HUES6 (cell line): ENCODE measurements around the gene DLK1.

Experiments used
- H3K27ac ChIP-seq: 2 replicates; pipeline ENCODE4 v1.7.0; 2013; ENCODE audit warnings: low read depth, mild to moderate bottlenecking, low read length, inconsistent platforms
- H3K27me3 ChIP-seq: 2 replicates; pipeline ENCODE4 v1.6.1; 2013; ENCODE audit warnings: low read length; ENCODE audit not compliant: control insufficient read depth, insufficient read depth
- H3K36me3 ChIP-seq: 2 replicates; pipeline ENCODE4 v1.6.1; 2013; ENCODE audit warnings: low read length; ENCODE audit not compliant: control insufficient read depth, insufficient read depth
- H3K4me1 ChIP-seq: 2 replicates; pipeline ENCODE4 v1.6.1; 2013; ENCODE audit warnings: low read length; ENCODE audit not compliant: control insufficient read depth, insufficient read depth
- H3K4me3 ChIP-seq: 2 replicates; pipeline ENCODE4 v1.5.1; 2013; ENCODE audit warnings: low read depth, low read length
- H3K9ac ChIP-seq: one replicate; pipeline ENCODE4 v1.6.1; 2013; ENCODE audit warnings: mild to moderate bottlenecking, low read length
- H3K9me3 ChIP-seq: 2 replicates; pipeline ENCODE4 v1.6.1; 2013; ENCODE audit warnings: low read depth, low read length; ENCODE audit not compliant: control insufficient read depth, insufficient read depth

DLK1 gene

DNA sequence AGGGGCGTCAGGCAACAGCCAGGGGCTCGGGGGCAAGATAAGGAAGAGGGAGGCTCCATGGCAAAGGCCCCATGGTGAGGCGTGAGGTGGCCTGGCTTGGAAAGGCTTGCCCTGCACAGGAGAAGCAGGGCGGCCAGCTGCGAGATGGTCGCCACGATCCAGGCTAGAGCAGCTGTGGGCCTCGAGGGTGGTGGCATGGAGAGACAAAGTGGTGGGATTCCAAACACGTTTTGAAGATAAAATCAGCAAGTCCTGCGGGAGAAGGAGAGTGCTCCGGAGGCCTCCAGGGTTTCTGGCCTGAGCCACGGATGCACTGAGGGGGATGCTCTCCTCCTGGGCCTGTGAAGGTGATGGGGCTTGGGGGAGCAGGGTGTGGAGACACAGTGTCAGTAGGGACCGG, 20.5 kb upstream of the DLK1 start:
- Histone ChIP-seq H3K27me3 (no peaks in the 10 kb centered on the region), H3K9me3 (no peaks in the 10 kb centered on the region), H3K36me3 (no peaks in the 10 kb centered on the region), H3K4me3 (no peak overlapping the region), H3K4me1 (peaks cover 23% of the 10 kb centered on the region), H3K27ac (no peak overlapping the region), H3K9ac (no peak overlapping the region)

- no peaks in the 10 kb centered on the region for H3K9me3 ChIP-seq
- H3K4me3 ChIP-seq = no peak overlapping the region
- no peak overlapping the region for H3K27ac ChIP-seq
- no peaks in the 10 kb centered on the region for H3K27me3 ChIP-seq
- no peaks in the 10 kb centered on the region for H3K36me3 ChIP-seq
- peaks cover 28% of the 10 kb centered on the region for H3K4me1 ChIP-seq
- no peak overlapping the region for H3K9ac ChIP-seq
These were observed 19.8 kb upstream of the DLK1 start for GRCh38 chr14:100706860-100707259.

- Histone ChIP-seq H3K4me1 (peaks cover 40% of the 10 kb centered on the region), H3K4me3 (peak overlapping the region; percentile 35), H3K27me3 (no peaks in the 10 kb centered on the region), H3K36me3 (no peaks in the 10 kb centered on the region), H3K27ac (no peak overlapping the region), H3K9me3 (no peaks in the 10 kb centered on the region), H3K9ac (no peak overlapping the region)
These were observed 18.0 kb upstream of the DLK1 start for GRCh38 chr14:100708425-100709288.

DNA sequence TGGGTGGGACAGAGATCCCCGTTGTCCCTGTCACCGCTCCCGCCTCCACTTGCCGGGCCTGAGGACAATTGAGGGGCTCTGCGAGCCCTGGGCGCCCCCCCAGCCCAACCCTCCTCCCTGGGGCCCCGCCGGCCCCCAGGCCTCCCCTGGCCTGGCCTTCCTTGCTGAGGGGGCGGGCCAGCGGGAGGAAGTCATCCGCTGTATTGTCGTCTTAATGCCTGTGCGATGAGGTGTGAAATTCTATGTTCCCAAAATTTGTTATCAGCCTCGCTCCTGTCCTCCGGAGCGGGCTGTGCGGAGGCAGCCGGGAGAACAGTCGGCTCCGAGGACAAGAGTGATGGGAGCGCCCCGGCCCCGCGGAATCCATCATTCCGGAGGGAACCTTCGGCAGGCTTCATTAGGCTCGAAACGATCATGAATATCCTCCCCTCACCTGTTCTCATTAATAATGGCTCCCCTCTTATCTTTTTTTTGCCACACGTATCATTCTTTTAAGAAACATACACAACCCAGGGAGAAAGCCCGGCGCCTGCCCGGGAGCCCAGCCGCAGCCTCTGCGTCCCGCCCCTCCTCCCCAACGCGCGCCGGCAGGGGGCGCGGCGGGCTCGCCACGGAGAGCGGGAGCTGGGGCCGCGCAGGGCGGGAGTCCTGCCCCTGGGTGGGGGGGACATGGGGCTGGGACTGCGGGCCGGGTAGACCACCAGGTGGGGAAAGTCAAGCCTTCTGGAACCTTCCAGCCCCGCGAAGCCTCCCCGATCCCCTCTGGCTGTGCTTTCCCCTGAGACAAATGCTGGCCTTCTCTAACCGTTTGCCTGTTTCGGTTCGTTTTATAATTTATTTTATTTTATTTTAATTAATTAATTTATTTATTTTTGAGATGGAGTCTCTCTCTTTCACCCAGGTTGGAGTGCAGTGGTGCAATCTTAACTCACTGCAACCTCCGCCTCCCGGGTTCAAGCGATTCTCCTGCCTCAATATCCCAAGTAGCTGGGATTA, 17.1 kb upstream of the DLK1 start:
- Histone ChIP-seq H3K4me3 (peak overlapping the region; percentile 35), H3K9ac (no peak overlapping the region)

DNA sequence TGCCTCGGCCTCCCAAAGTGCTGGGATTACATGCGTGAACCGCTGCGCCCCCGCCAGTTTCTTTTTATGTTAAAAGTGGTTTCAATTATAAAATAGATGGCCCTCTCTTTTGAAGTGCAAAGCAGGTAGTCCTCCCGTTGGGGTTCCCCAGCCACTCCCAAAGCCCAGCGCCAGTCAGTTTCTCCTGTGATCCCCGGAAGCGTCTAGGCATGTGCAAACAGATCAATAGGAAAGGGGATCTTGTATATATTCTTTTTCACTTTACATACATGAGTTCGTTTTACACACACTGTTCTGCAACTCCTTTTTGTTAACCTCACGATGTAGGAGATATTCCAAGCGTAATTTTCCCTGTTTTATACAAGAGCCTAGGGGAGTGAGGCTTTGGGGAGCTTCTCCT, 16.3 kb upstream of the DLK1 start:
- H3K9me3 ChIP-seq = no peaks in the 10 kb centered on the region
- H3K27ac ChIP-seq = no peak overlapping the region
- H3K4me3 ChIP-seq = no peak overlapping the region
- no peaks in the 10 kb centered on the region for H3K36me3 ChIP-seq
- H3K9ac ChIP-seq = no peak overlapping the region
- H3K4me1 ChIP-seq = peaks cover 41% of the 10 kb centered on the region
- H3K27me3 ChIP-seq = no peaks in the 10 kb centered on the region

More for the DNA sequence above, 17.1 kb upstream of the DLK1 start:
- Histone ChIP-seq H3K27ac (no peak overlapping the region), H3K27me3 (no peaks in the 10 kb centered on the region), H3K4me1 (peaks cover 41% of the 10 kb centered on the region), H3K36me3 (no peaks in the 10 kb centered on the region), H3K9me3 (no peaks in the 10 kb centered on the region)

DNA sequence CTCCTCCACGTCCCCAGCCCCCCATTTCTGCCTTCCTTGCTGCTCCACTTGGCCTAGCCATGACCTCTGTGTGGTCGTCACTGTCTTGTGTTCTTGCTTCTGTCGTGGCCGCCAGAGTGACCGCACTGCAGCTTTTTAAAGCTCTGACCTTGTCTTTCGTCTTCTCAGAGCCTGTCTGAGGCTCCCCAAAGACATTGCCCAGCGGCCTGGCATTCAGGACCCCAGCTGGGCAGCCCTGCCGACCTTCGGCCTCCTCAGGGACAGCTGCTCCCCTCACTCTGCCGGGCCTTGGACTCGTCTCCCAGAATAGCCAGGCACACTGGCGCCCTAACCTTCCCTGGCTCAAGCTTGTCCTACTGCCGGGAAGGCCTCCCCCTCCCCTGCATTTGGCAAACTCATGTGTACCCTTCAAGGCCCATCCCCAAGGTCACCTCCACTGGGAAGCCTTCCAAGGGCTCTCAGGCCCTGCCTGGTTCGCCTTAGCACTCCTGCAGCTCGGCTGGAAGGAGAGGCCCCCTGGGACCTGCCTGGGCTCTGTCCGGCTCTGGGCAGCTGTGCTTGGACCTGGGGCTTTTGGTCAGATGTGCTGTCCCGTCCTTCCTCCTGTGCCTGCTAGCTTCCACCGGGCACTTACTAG, 15.7 kb upstream of the DLK1 start:
- H3K9ac ChIP-seq = no peak overlapping the region
- no peak overlapping the region for H3K4me3 ChIP-seq
- peaks cover 41% of the 10 kb centered on the region for H3K4me1 ChIP-seq
- H3K36me3 ChIP-seq = no peaks in the 10 kb centered on the region
- H3K9me3 ChIP-seq = no peaks in the 10 kb centered on the region
- no peaks in the 10 kb centered on the region for H3K27me3 ChIP-seq
- H3K27ac ChIP-seq = no peak overlapping the region

DNA sequence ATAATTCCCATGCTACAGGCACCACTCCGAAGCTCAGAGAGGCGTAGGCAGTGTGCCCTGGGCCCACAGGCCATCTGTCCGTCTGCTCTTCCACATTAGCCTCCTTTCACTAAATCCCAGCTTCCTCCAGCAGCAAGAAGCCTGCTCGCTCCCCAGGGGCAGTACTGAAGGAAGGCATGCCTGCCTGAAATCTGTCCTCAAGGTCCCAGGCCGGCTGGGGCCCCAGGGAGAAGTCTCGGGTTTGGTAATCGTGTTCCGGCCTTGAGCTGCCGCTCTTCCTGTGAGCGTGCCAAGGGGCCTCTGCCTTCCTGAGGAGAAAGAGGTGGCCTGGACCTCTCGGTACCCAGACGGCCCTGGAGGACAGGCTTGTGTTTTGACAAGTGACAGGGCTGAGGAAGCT, 15.2 kb upstream of the DLK1 start:
- Histone ChIP-seq H3K27ac (no peak overlapping the region), H3K27me3 (no peaks in the 10 kb centered on the region), H3K4me1 (peaks cover 41% of the 10 kb centered on the region), H3K9me3 (0 out of 2 replicates have a peak, but pooled peaks cover 4% of the 10 kb centered on the region), H3K9ac (no peak overlapping the region), H3K4me3 (no peak overlapping the region), H3K36me3 (no peaks in the 10 kb centered on the region)

GRCh38 chr14:100712490-100712889, 14.2 kb upstream of the DLK1 start:
- no peak overlapping the region for H3K27ac ChIP-seq
- no peak overlapping the region for H3K4me3 ChIP-seq
- no peaks in the 10 kb centered on the region for H3K27me3 ChIP-seq
- H3K9ac ChIP-seq = no peak overlapping the region
- 0 out of 2 replicates have a peak, but pooled peaks cover 4% of the 10 kb centered on the region for H3K9me3 ChIP-seq
- H3K36me3 ChIP-seq = no peaks in the 10 kb centered on the region
- peaks cover 41% of the 10 kb centered on the region for H3K4me1 ChIP-seq

DNA sequence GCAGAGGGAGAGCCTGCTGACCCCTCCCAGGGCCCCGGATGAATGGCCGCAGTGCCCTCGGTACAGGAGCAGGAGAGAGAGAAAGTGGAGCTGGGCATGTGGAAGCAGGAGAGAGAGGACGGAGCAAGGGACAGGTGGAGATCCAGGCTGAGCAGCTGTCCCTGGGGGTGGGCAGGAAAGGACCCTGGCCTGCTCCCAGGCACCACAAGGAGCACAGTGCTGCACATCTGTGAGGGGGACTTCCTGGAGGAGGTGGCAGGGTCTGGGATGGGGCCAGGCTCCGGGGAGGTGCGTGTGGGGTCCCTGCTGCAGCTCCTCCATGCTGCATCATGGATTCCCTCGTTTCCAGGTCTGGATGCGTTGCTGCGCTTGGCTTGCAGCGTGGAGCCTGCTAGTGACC, 13.0 kb upstream of the DLK1 start:
- no peak overlapping the region for H3K9ac ChIP-seq
- no peaks in the 10 kb centered on the region for H3K36me3 ChIP-seq
- H3K27ac ChIP-seq = no peak overlapping the region

GRCh38 chr14:100714258-100714892, 12.3 kb upstream of the DLK1 start:
- 0 out of 2 replicates have a peak, but pooled peaks cover 4% of the 10 kb centered on the region for H3K9me3 ChIP-seq
- H3K27me3 ChIP-seq = no peaks in the 10 kb centered on the region
- no peak overlapping the region for H3K4me3 ChIP-seq
- H3K4me1 ChIP-seq = peaks cover 40% of the 10 kb centered on the region
- H3K9ac ChIP-seq = no peak overlapping the region
- H3K27ac ChIP-seq = no peak overlapping the region
- no peaks in the 10 kb centered on the region for H3K36me3 ChIP-seq

More for the DNA sequence above, 13.0 kb upstream of the DLK1 start:
- 0 out of 2 replicates have a peak, but pooled peaks cover 4% of the 10 kb centered on the region for H3K9me3 ChIP-seq
- no peaks in the 10 kb centered on the region for H3K27me3 ChIP-seq
- H3K4me1 ChIP-seq = peaks cover 44% of the 10 kb centered on the region
- no peak overlapping the region for H3K4me3 ChIP-seq
